HepG2 (cell line): ENCODE data around the gene CEACAM16. TPM values are rescaled to one million over a fixed set of nuclear protein-coding genes. Genes with fewer than 3 reads are reported as not detected.

Experiments
- ARNTL ChIP-seq: sonication (generic); formaldehyde crosslinking; IDR thresholded peaks from 2 replicates; pipeline ENCODE4 v1.4.0; 2020; ENCODE audit warnings: mild to moderate bottlenecking, missing genetic modification reagents
- FOXA3 ChIP-seq: IDR thresholded peaks from 2 replicates; pipeline ENCODE4 v1.6.1; 2016; ENCODE audit warnings: missing genetic modification reagents, missing compliant biosample characterization
- FOXP1 ChIP-seq, 2 experiments: fragments of 450-650 bp in 1 of 2; IDR thresholded peaks; 2 replicates each; pipeline ENCODE4 v1.6.1; 2017 to 2018; ENCODE audit warnings: antibody characterized with exemption in 1 of 2
- GZF1 ChIP-seq: sonication (generic); formaldehyde crosslinking; IDR thresholded peaks from 2 replicates; pipeline ENCODE4 v1.5.1; 2020; ENCODE audit warnings: mild to moderate bottlenecking, missing genetic modification reagents
- MED13 ChIP-seq: sonication (generic); formaldehyde crosslinking; IDR thresholded peaks from 2 replicates; pipeline ENCODE4 v1.5.0; 2020; ENCODE audit warnings: missing genetic modification reagents
- NFATC3 ChIP-seq: sonication (generic); formaldehyde crosslinking; IDR thresholded peaks from 2 replicates; pipeline ENCODE4 v1.5.1; 2020; ENCODE audit warnings: mild to moderate bottlenecking, missing genetic modification reagents
- NR2F1 ChIP-seq, 2 experiments: fragments of 450-650 bp in 1 of 2; formaldehyde crosslinking in 1 of 2; IDR thresholded peaks; 2 replicates each; pipeline versions ENCODE4 v1.5.0 to v1.6.1; 2016 to 2020; ENCODE audit warnings: mild to moderate bottlenecking in 1 of 2, missing compliant biosample characterization in 1 of 2, missing genetic modification reagents in 1 of 2, moderate library complexity in 1 of 2
- RBM22 ChIP-seq: fragments of 200-400 bp; formaldehyde crosslinking; optimal IDR thresholded peaks from 2 replicates; pipeline ENCODE3; 2017; ENCODE audit warnings: mild to moderate bottlenecking, low read length, moderate library complexity
- TOPORS ChIP-seq: sonication (generic); formaldehyde crosslinking; IDR thresholded peaks from 2 replicates; pipeline ENCODE4 v1.8.0; 2023; ENCODE audit warnings: mild to moderate bottlenecking, missing genetic modification reagents
- ZNF558 ChIP-seq: sonication (generic); formaldehyde crosslinking; IDR thresholded peaks from 2 replicates; pipeline ENCODE4 v1.9.0; 2022; ENCODE audit warnings: mild to moderate bottlenecking, missing genetic modification reagents, borderline replicate concordance
- polyA plus RNA-seq, 8 experiments: library from polyadenylated mRNA; depleted of rRNA in 3 of 8; stranded (reverse) in 7 of 8; unstranded in 1 of 8; fragments of >200 nt; fragmentation: Illumina TruSeq in 4 of 8; extraction: Trizol in 4 of 8; gene quantifications; 2 replicates each; pipeline versions ENCODE4 v1.2.1 to v1.2.3, GENCODE V29; 2011 to 2016; ENCODE audit warnings: low read depth in 4 of 8, missing spikeins in 1 of 8, mixed read lengths in 1 of 8; ENCODE audit not compliant: insufficient read depth in 1 of 8
- total RNA-seq, 5 experiments: library from RNA; depleted of rRNA; stranded (reverse); fragments of >200 nt; fragmentation: Illumina TruSeq; extraction: Trizol; gene quantifications; 2 replicates each; pipeline ENCODE4 v1.2.3, GENCODE V29; 2016; ENCODE audit warnings: low read depth in 1 of 5
- TF ChIP-seq, protein P1 (sequence below): sonication (generic); formaldehyde crosslinking; IDR thresholded peaks from 2 replicates; pipeline ENCODE4 v1.5.0; 2020; ENCODE audit warnings: mild to moderate bottlenecking, missing genetic modification reagents
- TF ChIP-seq, protein P2 (sequence below): sonication (generic); formaldehyde crosslinking; IDR thresholded peaks from 2 replicates; pipeline ENCODE4 v1.5.0; 2020; ENCODE audit warnings: missing genetic modification reagents, mild to moderate bottlenecking, borderline replicate concordance
- TF ChIP-seq, protein P3 (sequence below): sonication (generic); formaldehyde crosslinking; IDR thresholded peaks from 2 replicates; pipeline ENCODE4 v1.4.0; 2020; ENCODE audit warnings: mild to moderate bottlenecking, missing genetic modification reagents
- TF ChIP-seq, protein P4 (sequence below): sonication (generic); formaldehyde crosslinking; IDR thresholded peaks from 2 replicates; pipeline ENCODE4 v1.5.1; 2020; ENCODE audit warnings: missing genetic modification reagents, mild to moderate bottlenecking, borderline replicate concordance
- TF ChIP-seq, protein P5 (sequence below): sonication (generic); formaldehyde crosslinking; conservative IDR thresholded peaks from 2 replicates; pipeline ENCODE4 v1.4.0; 2020; ENCODE audit warnings: missing genetic modification reagents
- TF ChIP-seq, protein P6 (sequence below): sonication (generic); formaldehyde crosslinking; IDR thresholded peaks from 2 replicates; pipeline ENCODE4 v1.4.0; 2020; ENCODE audit warnings: mild to moderate bottlenecking, missing genetic modification reagents, borderline replicate concordance

CEACAM16 gene
- total and polyA plus RNA-seq, 2 of the 13 experiments (the other 11 are each of a cell fraction or from before 2014, with no cell fraction given) = not detected

DNA sequence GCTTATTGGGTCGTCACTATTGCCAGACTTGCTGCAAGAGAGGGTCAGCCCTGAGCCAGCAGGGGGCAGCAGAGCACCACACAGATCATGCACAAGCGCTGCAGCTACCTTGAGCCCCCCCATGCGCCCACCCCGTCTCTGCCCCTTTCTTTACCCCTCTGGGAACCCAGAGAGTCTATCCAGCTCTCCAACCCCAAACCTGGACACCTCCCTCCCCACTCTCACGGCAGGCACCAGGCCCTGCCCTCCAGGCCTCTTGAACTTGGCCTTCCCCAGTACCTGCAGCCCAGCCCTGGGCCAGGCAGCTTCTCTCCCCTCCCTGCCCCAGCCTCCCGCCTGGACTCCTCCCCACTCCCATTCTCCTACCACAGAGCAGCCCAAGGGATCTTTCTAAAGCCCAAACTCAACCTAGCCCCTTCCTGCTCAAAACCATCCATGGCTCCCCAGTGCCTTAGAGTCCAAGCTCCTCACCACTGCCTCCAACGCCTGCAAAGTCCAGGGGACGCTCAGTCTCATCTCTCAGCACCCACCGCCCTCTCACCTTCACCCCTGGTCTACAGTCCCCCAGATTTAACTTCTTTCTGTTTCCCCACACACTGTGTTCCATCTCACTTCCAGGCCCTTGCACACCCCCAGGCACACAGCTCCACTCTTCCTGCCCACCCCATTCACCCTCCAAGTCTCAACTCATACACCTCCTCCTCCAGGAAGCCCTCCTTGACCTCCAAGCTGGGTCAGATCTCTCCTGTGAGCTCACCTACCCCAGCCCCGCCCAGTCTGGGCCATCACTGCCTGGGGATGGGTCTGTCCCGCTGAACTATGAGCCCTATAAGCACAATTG lies 9.4 kb upstream of the CEACAM16 start (continued):
- TF ChIP-seq FOXP1 (IDR thresholded peaks at IDR 0.05) (no peak), FOXP1 (CRISPR knock-in tag; IDR thresholded peaks at IDR 0.05) (no peak), NR2F1 (CRISPR knock-in tag; IDR thresholded peaks at IDR 0.05) (no peak), ZNF558 (no peak), NFATC3 (CRISPR knock-in tag) (no peak), ARNTL (no peak), TOPORS (CRISPR knock-in tag) (no peak), RBM22 (no peak), GZF1 (CRISPR knock-in tag) (no peak), FOXA3 (CRISPR knock-in tag) (no peak), MED13 (CRISPR knock-in tag) (0 out of 2 replicates have a peak, but pooled peaks have one; percentile 21)
- TF ChIP-seq, protein P1, sequence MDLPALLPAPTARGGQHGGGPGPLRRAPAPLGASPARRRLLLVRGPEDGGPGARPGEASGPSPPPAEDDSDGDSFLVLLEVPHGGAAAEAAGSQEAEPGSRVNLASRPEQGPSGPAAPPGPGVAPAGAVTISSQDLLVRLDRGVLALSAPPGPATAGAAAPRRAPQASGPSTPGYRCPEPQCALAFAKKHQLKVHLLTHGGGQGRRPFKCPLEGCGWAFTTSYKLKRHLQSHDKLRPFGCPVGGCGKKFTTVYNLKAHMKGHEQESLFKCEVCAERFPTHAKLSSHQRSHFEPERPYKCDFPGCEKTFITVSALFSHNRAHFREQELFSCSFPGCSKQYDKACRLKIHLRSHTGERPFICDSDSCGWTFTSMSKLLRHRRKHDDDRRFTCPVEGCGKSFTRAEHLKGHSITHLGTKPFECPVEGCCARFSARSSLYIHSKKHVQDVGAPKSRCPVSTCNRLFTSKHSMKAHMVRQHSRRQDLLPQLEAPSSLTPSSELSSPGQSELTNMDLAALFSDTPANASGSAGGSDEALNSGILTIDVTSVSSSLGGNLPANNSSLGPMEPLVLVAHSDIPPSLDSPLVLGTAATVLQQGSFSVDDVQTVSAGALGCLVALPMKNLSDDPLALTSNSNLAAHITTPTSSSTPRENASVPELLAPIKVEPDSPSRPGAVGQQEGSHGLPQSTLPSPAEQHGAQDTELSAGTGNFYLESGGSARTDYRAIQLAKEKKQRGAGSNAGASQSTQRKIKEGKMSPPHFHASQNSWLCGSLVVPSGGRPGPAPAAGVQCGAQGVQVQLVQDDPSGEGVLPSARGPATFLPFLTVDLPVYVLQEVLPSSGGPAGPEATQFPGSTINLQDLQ (CRISPR knock-in tag) = no peak
- TF ChIP-seq, protein P2, sequence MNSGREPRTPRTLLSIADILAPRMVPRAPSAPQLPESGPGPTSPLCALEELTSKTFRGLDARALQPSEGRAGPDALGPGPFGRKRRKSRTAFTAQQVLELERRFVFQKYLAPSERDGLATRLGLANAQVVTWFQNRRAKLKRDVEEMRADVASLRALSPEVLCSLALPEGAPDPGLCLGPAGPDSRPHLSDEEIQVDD (CRISPR knock-in tag) = no peak
- TF ChIP-seq, protein P3, sequence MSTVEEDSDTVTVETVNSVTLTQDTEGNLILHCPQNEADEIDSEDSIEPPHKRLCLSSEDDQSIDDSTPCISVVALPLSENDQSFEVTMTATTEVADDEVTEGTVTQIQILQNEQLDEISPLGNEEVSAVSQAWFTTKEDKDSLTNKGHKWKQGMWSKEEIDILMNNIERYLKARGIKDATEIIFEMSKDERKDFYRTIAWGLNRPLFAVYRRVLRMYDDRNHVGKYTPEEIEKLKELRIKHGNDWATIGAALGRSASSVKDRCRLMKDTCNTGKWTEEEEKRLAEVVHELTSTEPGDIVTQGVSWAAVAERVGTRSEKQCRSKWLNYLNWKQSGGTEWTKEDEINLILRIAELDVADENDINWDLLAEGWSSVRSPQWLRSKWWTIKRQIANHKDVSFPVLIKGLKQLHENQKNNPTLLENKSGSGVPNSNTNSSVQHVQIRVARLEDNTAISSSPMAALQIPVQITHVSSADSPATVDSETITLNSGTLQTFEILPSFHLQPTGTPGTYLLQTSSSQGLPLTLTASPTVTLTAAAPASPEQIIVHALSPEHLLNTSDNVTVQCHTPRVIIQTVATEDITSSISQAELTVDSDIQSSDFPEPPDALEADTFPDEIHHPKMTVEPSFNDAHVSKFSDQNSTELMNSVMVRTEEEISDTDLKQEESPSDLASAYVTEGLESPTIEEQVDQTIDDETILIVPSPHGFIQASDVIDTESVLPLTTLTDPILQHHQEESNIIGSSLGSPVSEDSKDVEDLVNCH = no peak
- TF ChIP-seq, protein P4, sequence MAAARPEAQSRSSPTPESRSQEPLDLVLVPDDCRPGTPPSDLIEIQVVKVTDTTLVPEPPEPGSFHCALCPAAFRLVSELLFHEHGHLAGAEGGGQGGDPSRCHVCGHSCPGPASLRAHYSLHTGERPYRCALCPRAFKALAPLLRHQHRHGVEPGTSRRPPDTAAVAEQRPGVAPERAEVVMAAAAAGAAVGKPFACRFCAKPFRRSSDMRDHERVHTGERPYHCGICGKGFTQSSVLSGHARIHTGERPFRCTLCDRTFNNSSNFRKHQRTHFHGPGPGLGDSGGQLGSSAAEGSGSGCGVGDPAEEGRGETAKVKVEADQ (CRISPR knock-in tag) = no peak
- TF ChIP-seq, protein P5, sequence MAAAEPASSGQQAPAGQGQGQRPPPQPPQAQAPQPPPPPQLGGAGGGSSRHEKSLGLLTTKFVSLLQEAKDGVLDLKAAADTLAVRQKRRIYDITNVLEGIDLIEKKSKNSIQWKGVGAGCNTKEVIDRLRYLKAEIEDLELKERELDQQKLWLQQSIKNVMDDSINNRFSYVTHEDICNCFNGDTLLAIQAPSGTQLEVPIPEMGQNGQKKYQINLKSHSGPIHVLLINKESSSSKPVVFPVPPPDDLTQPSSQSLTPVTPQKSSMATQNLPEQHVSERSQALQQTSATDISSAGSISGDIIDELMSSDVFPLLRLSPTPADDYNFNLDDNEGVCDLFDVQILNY (CRISPR knock-in tag) = no peak
- TF ChIP-seq, protein P6, sequence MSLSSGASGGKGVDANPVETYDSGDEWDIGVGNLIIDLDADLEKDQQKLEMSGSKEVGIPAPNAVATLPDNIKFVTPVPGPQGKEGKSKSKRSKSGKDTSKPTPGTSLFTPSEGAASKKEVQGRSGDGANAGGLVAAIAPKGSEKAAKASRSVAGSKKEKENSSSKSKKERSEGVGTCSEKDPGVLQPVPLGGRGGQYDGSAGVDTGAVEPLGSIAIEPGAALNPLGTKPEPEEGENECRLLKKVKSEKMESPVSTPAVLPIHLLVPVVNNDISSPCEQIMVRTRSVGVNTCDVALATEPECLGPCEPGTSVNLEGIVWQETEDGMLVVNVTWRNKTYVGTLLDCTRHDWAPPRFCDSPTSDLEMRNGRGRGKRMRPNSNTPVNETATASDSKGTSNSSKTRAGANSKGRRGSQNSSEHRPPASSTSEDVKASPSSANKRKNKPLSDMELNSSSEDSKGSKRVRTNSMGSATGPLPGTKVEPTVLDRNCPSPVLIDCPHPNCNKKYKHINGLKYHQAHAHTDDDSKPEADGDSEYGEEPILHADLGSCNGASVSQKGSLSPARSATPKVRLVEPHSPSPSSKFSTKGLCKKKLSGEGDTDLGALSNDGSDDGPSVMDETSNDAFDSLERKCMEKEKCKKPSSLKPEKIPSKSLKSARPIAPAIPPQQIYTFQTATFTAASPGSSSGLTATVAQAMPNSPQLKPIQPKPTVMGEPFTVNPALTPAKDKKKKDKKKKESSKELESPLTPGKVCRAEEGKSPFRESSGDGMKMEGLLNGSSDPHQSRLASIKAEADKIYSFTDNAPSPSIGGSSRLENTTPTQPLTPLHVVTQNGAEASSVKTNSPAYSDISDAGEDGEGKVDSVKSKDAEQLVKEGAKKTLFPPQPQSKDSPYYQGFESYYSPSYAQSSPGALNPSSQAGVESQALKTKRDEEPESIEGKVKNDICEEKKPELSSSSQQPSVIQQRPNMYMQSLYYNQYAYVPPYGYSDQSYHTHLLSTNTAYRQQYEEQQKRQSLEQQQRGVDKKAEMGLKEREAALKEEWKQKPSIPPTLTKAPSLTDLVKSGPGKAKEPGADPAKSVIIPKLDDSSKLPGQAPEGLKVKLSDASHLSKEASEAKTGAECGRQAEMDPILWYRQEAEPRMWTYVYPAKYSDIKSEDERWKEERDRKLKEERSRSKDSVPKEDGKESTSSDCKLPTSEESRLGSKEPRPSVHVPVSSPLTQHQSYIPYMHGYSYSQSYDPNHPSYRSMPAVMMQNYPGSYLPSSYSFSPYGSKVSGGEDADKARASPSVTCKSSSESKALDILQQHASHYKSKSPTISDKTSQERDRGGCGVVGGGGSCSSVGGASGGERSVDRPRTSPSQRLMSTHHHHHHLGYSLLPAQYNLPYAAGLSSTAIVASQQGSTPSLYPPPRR (CRISPR knock-in tag) = no peak; the same call in 1 of the 2 replicates
